HG02623 (cell line): ENCODE results near the gene DNAAF1.

Experiments used
- ATAC-seq: cut with Tn5 transposase; IDR thresholded peaks from one replicate; pipeline ENCODE4 v1.9.1; 2021; ENCODE audit warnings: moderate library complexity; ENCODE audit not compliant: unreplicated experiment

DNAAF1 gene

DNA sequence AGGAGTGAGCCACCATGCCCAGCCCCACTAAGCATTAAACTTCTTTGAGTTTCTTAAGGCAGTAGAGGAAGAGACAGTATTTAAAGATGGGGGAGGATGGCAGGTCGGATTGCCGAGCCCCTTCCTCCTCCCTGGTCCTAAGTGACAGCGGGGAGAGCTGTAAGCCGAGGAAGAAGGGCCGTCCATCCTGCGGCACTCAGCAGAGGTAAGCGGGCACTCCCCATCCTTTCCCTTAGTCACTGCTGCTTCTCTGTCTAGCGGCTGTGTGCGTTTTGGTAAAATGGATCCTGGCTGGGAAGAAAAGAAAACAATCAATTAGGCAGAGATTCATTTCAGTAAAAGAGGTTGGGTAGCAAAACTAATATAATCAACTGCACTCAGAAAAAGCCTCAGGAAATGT lies 13.9 kb downstream of the DNAAF1 start:
- ATAC-seq: no peak

- no peak for ATAC-seq
Observed at GRCh38 chr16:84159800-84160199, 14.7 kb downstream of the DNAAF1 start.

- ATAC-seq: no peak
Observed at GRCh38 chr16:84161037-84161436, 15.9 kb downstream of the DNAAF1 start.

DNA sequence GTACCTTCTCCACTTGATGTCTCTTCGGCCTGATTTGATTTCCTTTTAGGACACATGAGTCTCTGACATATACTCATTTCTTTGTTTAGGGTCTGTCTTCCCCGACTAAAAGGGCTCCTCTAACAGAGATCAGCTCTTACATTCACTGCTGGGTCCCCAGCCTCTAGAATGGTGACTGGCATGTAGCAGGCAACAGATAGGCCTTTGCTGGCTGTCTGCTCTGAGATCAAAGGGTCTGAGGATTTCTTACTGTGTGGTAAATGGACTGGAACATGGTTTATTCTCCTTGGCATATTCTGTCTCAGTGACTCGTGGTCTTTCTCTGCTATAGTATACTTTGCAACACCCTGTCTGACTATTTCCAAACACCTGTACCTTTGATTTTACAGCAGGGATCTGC lies 16.7 kb downstream of the DNAAF1 start:
- ATAC-seq: no peak

DNA sequence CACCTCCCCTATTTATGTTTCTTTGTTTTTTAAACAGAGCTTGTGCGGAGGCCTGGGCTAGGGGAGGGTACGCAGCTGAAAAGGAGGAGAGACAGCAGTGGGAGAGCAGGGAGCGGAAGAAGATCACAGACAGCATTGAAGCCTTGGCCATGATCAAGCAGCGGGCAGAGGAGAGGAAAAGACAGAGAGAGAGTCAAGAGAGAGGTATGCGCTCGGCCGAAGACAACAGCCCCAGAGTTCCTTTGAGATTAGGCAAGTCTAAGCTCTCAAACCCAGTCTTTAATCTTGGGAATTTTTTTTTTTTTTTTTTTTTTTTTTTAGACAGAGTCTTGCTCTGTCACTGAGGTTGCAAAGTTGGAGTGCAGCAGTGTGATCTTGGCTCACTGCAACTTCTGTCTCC lies 20.6 kb downstream of the DNAAF1 start:
- no peak for ATAC-seq

DNA sequence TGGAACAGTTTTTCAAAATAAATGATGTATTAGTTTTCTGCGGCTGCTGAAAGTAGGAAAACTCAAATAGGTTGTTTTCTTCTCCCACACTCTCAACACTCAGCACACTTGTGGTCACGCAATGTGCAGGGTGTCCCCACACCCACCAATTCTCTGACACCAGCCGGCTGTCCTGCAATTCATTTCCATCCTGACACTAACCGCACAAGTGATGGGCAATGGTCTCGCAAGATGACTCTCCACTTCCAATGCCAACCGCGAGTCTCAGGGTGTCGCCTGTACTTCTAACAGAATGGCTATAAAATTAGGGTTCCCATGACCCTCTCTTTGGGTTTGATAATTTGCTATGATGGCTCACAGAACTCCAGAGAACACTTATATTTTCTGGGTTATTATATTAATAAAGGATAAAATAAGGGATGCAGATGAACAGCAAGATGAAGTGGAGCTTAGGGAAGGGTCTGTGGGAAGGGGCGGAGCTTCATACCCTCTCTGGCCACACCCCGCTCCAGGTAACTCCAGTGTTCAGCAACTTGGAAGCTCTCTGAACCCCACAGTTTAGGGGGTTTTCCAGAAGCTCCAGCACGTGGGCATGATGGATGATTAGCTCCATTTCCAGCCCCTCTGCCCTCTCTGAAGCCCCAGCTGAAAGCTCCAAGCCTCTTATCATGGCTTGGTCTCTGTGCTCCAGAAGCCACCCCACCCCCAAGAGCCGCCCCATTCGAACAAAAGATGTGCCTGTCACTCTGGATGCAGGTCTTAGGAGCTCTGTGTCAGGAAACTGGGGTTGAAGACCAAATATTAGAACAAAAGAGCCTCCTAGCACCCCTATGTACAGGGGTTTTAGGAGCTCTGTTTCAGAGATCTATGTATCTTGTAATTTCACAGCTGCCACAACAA lies 21.9 kb downstream of the DNAAF1 start:
- no peak for ATAC-seq

DNA sequence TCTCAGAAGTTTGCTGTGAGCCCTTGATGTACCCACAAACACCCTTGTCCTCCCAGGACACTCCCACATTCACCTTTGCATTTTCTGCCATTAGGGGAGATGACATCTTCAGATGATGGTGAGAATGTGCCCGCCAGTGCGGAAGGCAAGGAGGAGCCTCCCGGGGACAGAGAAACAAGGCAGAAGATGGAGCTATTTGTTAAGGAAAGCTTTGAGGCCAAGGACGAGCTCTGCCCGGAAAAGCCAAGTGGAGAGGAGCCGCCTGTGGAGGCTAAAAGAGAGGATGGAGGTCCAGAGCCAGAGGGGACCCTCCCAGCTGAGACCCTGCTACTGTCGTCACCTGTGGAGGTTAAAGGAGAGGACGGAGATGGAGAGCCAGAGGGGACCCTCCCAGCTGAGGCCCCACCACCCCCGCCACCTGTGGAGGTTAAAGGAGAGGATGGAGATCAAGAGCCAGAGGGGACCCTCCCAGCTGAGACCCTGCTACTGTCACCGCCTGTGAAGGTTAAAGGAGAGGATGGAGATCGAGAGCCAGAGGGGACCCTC lies 24.7 kb downstream of the DNAAF1 start:
- no peak for ATAC-seq

DNA sequence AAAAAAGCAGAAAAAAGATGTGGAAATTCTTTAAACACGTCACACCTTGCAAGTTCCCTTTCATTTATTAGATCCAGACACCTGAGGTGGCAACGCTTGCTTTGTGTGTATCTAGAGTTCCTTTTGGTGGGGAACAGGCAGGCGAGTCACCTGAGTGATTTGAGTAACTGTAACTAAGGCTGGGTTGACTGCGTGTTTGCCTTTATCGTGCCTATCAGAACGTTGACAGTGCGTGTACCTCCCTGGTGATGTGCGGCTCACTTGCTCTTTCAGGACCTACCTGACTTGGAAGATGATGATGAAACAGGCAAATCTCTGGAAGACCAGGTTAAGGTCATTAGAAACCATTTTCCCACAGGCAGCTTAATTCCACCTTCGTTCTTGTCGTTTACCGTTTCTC lies 29.3 kb downstream of the DNAAF1 start:
- no peak for ATAC-seq

GRCh38 chr16:84175350-84176081 lies 30.4 kb downstream of the DNAAF1 start:
- peak; percentile 68 for ATAC-seq

GRCh38 chr16:84176192-84177053 lies 31.3 kb downstream of the DNAAF1 start:
- no peak for ATAC-seq

DNA sequence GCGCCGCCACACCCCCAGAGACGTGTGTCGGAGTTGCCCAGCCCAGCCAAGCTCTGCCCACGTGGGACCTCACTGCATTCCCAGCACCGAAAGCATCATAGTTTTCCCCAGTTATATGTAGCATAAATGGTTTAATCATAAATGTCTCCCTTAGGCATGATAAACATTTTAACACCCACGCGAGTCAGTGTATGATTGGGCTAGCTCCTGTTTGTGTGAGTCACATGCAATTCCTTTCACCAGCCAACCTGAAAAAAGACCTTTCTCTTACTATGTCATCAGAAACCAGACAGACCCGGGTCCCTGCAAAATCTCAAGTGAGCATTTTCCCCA lies 32.6 kb downstream of the DNAAF1 start:
- ATAC-seq: no peak

DNA sequence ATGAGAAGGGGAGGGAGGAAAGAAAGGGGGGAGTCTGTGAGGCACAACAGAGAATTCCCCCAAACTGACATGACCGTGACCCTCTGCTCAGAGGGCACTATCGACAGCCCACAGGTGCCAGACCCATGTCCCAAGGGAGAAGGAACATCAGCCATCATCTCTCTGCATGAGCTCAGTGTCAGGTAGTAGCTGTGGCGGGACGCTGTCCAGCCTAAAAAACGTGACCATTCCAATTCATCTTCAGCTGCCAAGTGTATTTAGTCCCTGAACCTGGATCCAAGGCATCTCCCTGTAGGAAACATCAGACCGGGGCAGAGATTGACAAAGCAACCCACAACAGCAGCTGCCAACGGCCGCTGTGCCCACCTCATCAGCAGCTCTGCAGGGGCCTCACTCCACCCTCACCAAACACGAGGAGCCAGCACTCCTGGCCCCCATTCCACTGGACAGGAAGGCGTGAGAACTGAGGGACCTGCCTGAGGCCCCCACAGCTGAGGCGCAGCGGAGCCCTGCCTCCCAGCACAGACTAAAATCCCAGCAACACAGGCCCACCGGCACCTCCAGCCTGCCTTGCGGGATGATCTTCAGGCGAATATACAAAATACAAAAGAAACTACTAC lies 33.1 kb downstream of the DNAAF1 start:
- ATAC-seq: no peak

DNA sequence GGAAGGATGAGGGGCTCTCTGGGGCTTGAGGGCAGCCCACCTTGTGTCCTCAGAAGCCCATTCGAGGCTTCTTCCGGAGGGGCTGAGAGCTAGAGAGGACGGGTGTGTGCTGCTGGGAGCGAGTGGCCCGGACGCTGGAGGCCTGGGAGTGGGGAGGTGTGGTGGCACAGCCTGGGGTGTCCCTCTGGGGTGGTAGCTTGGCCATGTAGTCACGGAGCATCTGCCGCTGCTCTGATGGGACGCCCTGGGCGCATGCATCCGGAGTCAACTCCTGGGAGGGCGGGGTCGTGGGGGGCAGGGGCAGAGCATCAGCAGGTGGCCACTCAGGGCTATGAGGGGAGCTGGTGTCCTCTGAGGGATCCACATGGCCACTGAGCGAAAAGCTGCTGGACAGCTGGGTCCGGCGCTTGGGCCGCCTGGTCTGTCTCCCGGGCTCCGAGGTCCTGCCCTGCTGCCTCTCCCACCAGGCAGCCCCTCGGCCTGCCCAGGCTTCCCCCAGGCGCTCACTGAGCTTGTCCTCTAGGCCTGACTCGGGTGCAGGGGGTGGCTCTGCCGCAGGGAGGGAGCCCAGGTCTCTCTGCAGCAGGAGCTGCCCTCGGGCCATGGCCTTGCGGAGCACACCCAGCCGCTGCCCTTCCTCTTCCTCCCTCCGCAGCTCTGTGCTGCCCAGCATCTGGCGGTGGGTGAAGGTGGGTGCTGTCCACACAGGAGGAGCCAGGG lies 33.9 kb downstream of the DNAAF1 start:
- no peak for ATAC-seq

- no peak for ATAC-seq
Observed at GRCh38 chr16:84179612-84180320, 34.7 kb downstream of the DNAAF1 start.

GRCh38 chr16:84180519-84181140 lies 35.5 kb downstream of the DNAAF1 start:
- ATAC-seq: no peak

- no peak for ATAC-seq
Observed at GRCh38 chr16:84181144-84181915, 36.2 kb downstream of the DNAAF1 start.

DNA sequence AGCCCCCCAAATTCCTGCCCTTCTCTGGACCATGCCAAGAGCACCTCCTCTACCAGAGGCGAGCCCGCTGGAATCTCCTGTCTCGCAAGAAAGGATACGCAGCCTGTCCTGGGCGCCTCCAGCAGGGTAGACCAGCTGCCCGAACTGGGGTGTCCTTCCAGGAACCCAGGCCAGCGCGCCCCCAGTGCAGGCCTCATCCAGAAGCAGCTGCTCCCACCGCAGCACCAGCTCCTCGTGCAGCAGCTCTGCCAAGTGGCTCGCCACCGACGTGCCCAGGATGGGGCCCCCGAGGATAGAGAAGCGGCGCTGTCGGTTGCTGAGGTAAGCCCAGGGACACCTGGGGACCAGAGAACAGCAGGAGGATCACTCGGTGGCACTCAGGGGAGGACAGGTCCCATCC lies 37.0 kb downstream of the DNAAF1 start:
- no peak for ATAC-seq
